WTC11 (cell line): ENCODE measurements around the gene LRRC7. TPM values are rescaled to one million over a fixed set of nuclear protein-coding genes. Genes with fewer than 3 reads are reported as not detected.

Experiments used
- ATAC-seq: fragments of 200-7000 bp; cut with Tn5 transposase; 2 replicates; pipeline ENCODE4 v1.10.0; 2021; ENCODE audit warnings: mild to moderate bottlenecking, moderate library complexity
- CTCF ChIA-PET: fragments of 300-600 bp; sonication (Branson Sonifier 250); formaldehyde crosslinking; loops from one replicate; lab custom pipeline; 2021; ENCODE audit warnings: antibody characterized with exemption; lab: Charles Lee
- POLR2A ChIA-PET: fragments of 350-600 bp; sonication (Branson Sonifier 250); formaldehyde crosslinking; loops from one replicate; lab custom pipeline; 2021; ENCODE audit warnings: antibody characterized with exemption; lab: Charles Lee
- DNase-seq: peaks from one replicate; pipeline ENCODE4 v3.0.0; 2021; ENCODE audit warnings: low spot score
- H3K27ac Mint-ChIP-seq: 2 replicates; pipeline ENCODE4 v1.8.0; 2021; ENCODE audit warnings: mixed read lengths
- H3K27me3 Mint-ChIP-seq: 2 replicates; pipeline ENCODE4 v1.8.0; 2021; ENCODE audit warnings: low read depth, mild to moderate bottlenecking, moderate library complexity, mixed read lengths
- H3K36me3 Mint-ChIP-seq: 2 replicates; pipeline ENCODE4 v1.8.0; 2021; ENCODE audit warnings: mixed read lengths
- H3K4me1 Mint-ChIP-seq: 2 replicates; pipeline ENCODE4 v1.8.0; 2022; ENCODE audit warnings: mixed read lengths
- H3K4me3 Mint-ChIP-seq: 2 replicates; pipeline ENCODE4 v1.8.0; 2021; ENCODE audit warnings: mild to moderate bottlenecking, moderate library complexity, mixed read lengths
- H3K9me3 Mint-ChIP-seq: 2 replicates; pipeline ENCODE4 v1.8.0; 2021; ENCODE audit warnings: mixed read lengths
- AR ChIP-seq: fragments of 250-450 bp; sonication (Bioruptor Pico); IDR thresholded peaks from 2 replicates; pipeline ENCODE4 v1.9.0; 2021; ENCODE audit warnings: mild to moderate bottlenecking
- ATF6 ChIP-seq: sonication (generic); formaldehyde crosslinking; IDR thresholded peaks from 2 replicates; pipeline ENCODE4 v1.8.1; 2023; ENCODE audit warnings: mild to moderate bottlenecking, missing genetic modification reagents
- CBFB ChIP-seq: sonication (generic); formaldehyde crosslinking; IDR thresholded peaks from 2 replicates; pipeline ENCODE4 v1.8.1; 2022; ENCODE audit warnings: mild to moderate bottlenecking, low read depth, missing genetic modification reagents
- CREB1 ChIP-seq: sonication (generic); formaldehyde crosslinking; IDR thresholded peaks from 2 replicates; pipeline ENCODE4 v1.8.0; 2023; ENCODE audit warnings: mild to moderate bottlenecking, missing genetic modification reagents
- CREM ChIP-seq: sonication (generic); formaldehyde crosslinking; IDR thresholded peaks from 2 replicates; pipeline ENCODE4 v1.8.1; 2022; ENCODE audit warnings: mild to moderate bottlenecking, missing genetic modification reagents, moderate library complexity
- ETV6 ChIP-seq: sonication (generic); formaldehyde crosslinking; IDR thresholded peaks from 2 replicates; pipeline ENCODE4 v1.8.1; 2022; ENCODE audit warnings: mild to moderate bottlenecking, missing genetic modification reagents
- FOXP1 ChIP-seq: sonication (generic); formaldehyde crosslinking; IDR thresholded peaks from 2 replicates; pipeline ENCODE4 v1.8.0; 2022; ENCODE audit warnings: missing genetic modification reagents, mild to moderate bottlenecking, moderate library complexity, borderline replicate concordance
- HMGA2 ChIP-seq: fragments of 250-450 bp; sonication (Bioruptor Pico); IDR thresholded peaks from 2 replicates; pipeline ENCODE4 v1.4.0; 2021; ENCODE audit warnings: mild to moderate bottlenecking, moderate library complexity
- IRF2 ChIP-seq: sonication (generic); formaldehyde crosslinking; IDR thresholded peaks from 2 replicates; pipeline ENCODE4 v1.8.0; 2022; ENCODE audit warnings: low read depth, missing genetic modification reagents, borderline replicate concordance
- MAX ChIP-seq: sonication (generic); formaldehyde crosslinking; IDR thresholded peaks from 2 replicates; pipeline ENCODE4 v1.8.0; 2022; ENCODE audit warnings: mild to moderate bottlenecking, missing genetic modification reagents
- MLX ChIP-seq: sonication (generic); formaldehyde crosslinking; IDR thresholded peaks from 2 replicates; pipeline ENCODE4 v1.8.1; 2023; ENCODE audit warnings: mild to moderate bottlenecking, missing genetic modification reagents, moderate library complexity
- PREB ChIP-seq: sonication (generic); formaldehyde crosslinking; IDR thresholded peaks from 2 replicates; pipeline ENCODE4 v1.8.1; 2022; ENCODE audit warnings: mild to moderate bottlenecking, missing genetic modification reagents, moderate library complexity, borderline replicate concordance
- PRRX2 ChIP-seq: fragments of 250-450 bp; sonication (Bioruptor Pico); IDR thresholded peaks from 2 replicates; pipeline ENCODE4 v1.8.0; 2021; ENCODE audit warnings: mild to moderate bottlenecking
- RELA ChIP-seq: sonication (generic); formaldehyde crosslinking; IDR thresholded peaks from 2 replicates; pipeline ENCODE4 v1.8.1; 2022; ENCODE audit warnings: missing genetic modification reagents, mild to moderate bottlenecking, borderline replicate concordance
- SMAD3 ChIP-seq: sonication (generic); formaldehyde crosslinking; IDR thresholded peaks from 2 replicates; pipeline ENCODE4 v1.8.0; 2022; ENCODE audit warnings: missing genetic modification reagents, mild to moderate bottlenecking, borderline replicate concordance
- TEAD1 ChIP-seq: sonication (generic); formaldehyde crosslinking; IDR thresholded peaks from 2 replicates; pipeline ENCODE4 v1.8.0; 2022; ENCODE audit warnings: mild to moderate bottlenecking, missing genetic modification reagents
- ZNF232 ChIP-seq: sonication (generic); formaldehyde crosslinking; IDR thresholded peaks from 2 replicates; pipeline ENCODE4 v1.8.0; 2022; ENCODE audit warnings: mild to moderate bottlenecking, missing genetic modification reagents
- ZNF263 ChIP-seq: sonication (generic); formaldehyde crosslinking; IDR thresholded peaks from 2 replicates; pipeline ENCODE4 v1.8.1; 2022; ENCODE audit warnings: low read depth, mild to moderate bottlenecking, moderate library complexity, missing genetic modification reagents
- ZNF396 ChIP-seq: fragments of 250-450 bp; sonication (Bioruptor Pico); IDR thresholded peaks from 2 replicates; pipeline ENCODE4 v1.8.0; 2021; ENCODE audit warnings: mild to moderate bottlenecking, moderate library complexity, borderline replicate concordance
- ZNF425 ChIP-seq: fragments of 250-450 bp; sonication (Bioruptor Pico); conservative IDR thresholded peaks from 2 replicates; pipeline ENCODE4 v1.9.0; 2021; ENCODE audit warnings: mild to moderate bottlenecking
- total RNA-seq: library from RNA; stranded (reverse); gene quantifications from 3 replicates; pipeline ENCODE4 v1.2.3, GENCODE V29; 2021

Gene LRRC7
- total RNA-seq, 1 experiment from 2014 or later: not detected

- TF ChIP-seq IRF2: no peak
- TF ChIP-seq MLX (CRISPR knock-in tag): no peak
- no peak for TF ChIP-seq FOXP1
- no peak for TF ChIP-seq RELA (CRISPR knock-in tag)
- no peak for TF ChIP-seq CREM (CRISPR knock-in tag)
Observed at GRCh38 chr1:69846267-69846666, 278.5 kb downstream of the LRRC7 start (continued).

GRCh38 chr1:69847670-69848069 is 279.9 kb downstream of the LRRC7 start:
- Mint-ChIP-seq H3K36me3 (no peaks in the 10 kb centered on the region), H3K9me3 (no peaks in the 10 kb centered on the region), H3K27me3 (no peaks in the 10 kb centered on the region), H3K27ac (no peak overlapping the region), H3K4me1 (no peaks in the 10 kb centered on the region), H3K4me3 (no peak overlapping the region)
- TF ChIP-seq MAX (CRISPR knock-in tag): no peak
- no peak for TF ChIP-seq CBFB (CRISPR knock-in tag)
- no peak for TF ChIP-seq PRRX2 (CRISPR knock-in tag)
- TF ChIP-seq PREB (CRISPR knock-in tag): no peak
- no peak for TF ChIP-seq ZNF396
- TF ChIP-seq ATF6: no peak
- TF ChIP-seq CREB1 (CRISPR knock-in tag): no peak
- TF ChIP-seq HMGA2 (CRISPR knock-in tag): no peak
- no peak for TF ChIP-seq SMAD3 (CRISPR knock-in tag)
- ATAC-seq: no peak
- ChIA-PET CTCF (no interaction called here), POLR2A (no interaction called here)
- no peak for DNase-seq

GRCh38 chr1:69852151-69852550 is 284.4 kb downstream of the LRRC7 start:
- Mint-ChIP-seq H3K27ac (no peak overlapping the region), H3K4me1 (no peaks in the 10 kb centered on the region), H3K4me3 (no peak overlapping the region), H3K36me3 (no peaks in the 10 kb centered on the region), H3K9me3 (no peaks in the 10 kb centered on the region), H3K27me3 (no peaks in the 10 kb centered on the region)
- ChIA-PET CTCF (no interaction called here), POLR2A (interaction anchor here (0.5 kb wide), 1 partner anchor 13 kb away, joined by 3 read pairs; no protein-coding TSS in a partner anchor)
- ATAC-seq: no peak
- no peak for DNase-seq
- no peak for TF ChIP-seq ZNF425 (CRISPR knock-in tag)
- no peak for TF ChIP-seq SMAD3 (CRISPR knock-in tag)
- TF ChIP-seq ZNF263 (CRISPR knock-in tag): no peak
- no peak for TF ChIP-seq PREB (CRISPR knock-in tag)
- TF ChIP-seq ZNF232: no peak
- no peak for TF ChIP-seq TEAD1 (CRISPR knock-in tag)
- TF ChIP-seq ETV6 (CRISPR knock-in tag): no peak
- TF ChIP-seq MLX (CRISPR knock-in tag): no peak
- TF ChIP-seq AR (CRISPR knock-in tag): no peak
